GM18868 (cell line): ENCODE results near the gene CCDC175.

Experiments
- ATAC-seq: cut with Tn5 transposase; IDR thresholded peaks from one replicate; pipeline ENCODE4 v1.9.1; 2021; ENCODE audit warnings: mild to moderate bottlenecking, moderate library complexity; ENCODE audit not compliant: unreplicated experiment

Gene CCDC175

GRCh38 chr14:59576332-59577294 lies at the start of gene CCDC175:
Gene CCDC175, minus strand, starts transcription at chr14:59576812. Its CDS starts 37 bp downstream, at chr14:59576775.
- ATAC-seq: peak; percentile 99

DNA sequence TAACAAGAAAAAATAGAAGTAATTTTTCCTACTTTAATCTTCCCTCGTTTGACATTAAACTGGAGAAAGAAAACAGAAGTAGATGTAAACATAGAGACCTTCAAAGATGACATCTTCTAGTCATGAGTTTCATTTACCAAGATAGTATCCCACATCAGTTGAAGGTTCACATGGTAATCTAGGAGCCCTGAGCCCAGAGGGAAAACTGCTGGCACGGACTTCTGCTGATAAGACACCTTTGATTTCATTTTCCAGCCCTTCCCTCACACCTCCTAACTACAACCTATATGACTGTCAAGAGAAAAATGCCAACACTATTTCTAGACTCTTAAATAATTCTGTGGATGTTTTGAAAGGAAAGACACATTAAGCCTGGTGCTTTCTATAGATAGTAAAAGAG lies 46.0 kb upstream of the CCDC175 start:
- no peak for ATAC-seq

GRCh38 chr14:59619061-59619460 lies 42.4 kb upstream of the CCDC175 start:
- no peak for ATAC-seq

- ATAC-seq: no peak
Measured at GRCh38 chr14:59601056-59601455, 24.4 kb upstream of the CCDC175 start.

- ATAC-seq: no peak
Measured at GRCh38 chr14:59600211-59600945, 23.8 kb upstream of the CCDC175 start.

- ATAC-seq: no peak
Measured at GRCh38 chr14:59595071-59595470, 18.5 kb upstream of the CCDC175 start.

GRCh38 chr14:59591641-59592370 lies 15.2 kb upstream of the CCDC175 start:
- ATAC-seq: no peak

DNA sequence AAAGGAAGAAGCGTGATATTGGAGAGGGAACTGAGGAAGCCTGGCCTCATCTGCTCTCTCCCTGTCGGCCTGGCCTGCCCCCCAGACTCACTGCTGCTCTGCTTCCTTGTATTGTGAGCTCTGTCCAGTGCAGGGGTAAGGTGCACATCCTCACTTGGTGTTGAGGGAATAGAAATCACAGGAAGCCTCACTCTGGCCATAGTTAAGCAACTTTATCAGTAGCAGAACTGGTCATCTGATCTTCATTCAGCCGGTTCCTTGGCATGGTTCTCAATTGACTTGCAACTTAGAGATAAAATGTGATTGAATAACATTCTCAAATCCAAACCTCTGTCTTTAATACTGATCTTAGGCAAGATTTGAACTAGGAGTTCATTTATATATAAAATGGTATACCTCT lies 11.5 kb upstream of the CCDC175 start:
- no peak for ATAC-seq

GRCh38 chr14:59585891-59586554 lies 9.4 kb upstream of the CCDC175 start:
- ATAC-seq: peak; percentile 53

- ATAC-seq: no peak
Measured at GRCh38 chr14:59583755-59584154, 7.1 kb upstream of the CCDC175 start.

DNA sequence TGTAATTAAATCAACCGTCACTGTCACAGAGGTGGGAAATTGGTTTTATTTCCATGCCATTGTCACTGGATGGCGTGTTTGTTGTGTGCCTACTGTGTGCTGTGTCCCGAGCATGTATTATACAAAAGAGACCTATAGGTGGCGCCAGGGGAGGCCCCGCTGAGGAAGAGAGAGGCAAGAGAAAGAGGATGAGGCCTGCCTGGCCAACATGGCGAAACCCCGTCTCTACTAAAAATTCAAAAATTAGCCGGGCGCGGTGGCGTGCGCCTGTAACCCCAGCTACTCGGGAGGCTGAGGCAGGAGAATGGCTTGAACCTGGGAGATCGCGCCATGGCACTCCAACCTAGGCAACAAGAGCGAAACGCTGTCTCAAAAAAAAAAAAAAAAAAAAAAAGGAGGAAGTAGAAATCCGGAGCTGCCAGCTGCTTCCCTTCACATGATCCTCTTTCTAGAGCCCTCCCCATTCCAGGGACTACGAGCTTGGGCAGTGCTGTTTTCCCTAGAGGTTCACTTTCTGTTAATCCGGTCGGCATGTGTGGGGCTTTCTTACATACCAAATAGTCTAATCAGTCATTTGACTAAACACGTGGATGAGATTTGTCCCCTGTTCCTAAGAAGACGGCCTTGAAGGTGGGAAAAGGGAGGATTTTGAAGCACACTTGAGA lies 6.4 kb upstream of the CCDC175 start:
- no peak for ATAC-seq

GRCh38 chr14:59582161-59582560 lies 5.5 kb upstream of the CCDC175 start:
- no peak for ATAC-seq

GRCh38 chr14:59580911-59581310 lies 4.3 kb upstream of the CCDC175 start:
- no peak for ATAC-seq

DNA sequence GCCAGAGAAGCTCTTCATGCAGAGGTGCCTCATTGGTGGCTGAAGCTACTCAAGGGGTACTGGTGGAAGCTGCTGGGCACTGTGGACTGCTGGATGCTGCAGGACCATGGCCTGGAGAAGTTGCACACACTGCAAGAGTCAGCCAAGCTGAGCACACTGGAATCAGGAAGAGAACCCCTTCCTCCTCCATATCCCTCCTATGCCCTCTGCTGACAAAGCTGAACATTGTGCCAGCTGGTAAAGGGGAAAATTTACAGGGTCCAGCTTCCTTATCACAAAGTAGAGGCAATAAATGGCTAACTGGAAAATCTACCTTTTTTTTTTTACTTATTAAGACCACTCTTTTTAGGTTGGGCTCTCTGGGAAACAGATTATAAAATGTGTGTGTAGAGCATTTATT lies 6.5 kb downstream of the CCDC175 start:
- no peak for ATAC-seq

DNA sequence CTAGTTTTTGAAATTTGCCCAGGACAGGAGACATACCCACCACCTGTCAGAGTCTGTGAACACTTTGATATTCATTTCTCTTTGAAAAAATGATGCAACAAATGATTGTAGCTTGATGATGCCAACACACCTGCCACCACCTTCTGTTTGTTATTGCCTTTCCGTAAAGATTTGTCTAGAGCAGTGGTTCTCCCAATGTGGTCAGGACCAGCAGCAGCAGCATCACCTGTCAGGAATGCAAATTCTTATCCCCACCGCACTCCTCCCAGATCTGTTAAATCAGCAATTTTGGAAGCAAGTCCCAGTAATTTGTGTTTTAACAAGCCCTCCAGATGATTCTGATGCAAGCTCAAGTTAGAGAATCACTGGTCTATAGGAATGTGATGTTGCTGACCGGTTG lies 9.9 kb downstream of the CCDC175 start:
- no peak for ATAC-seq

GRCh38 chr14:59566296-59566695 lies 10.3 kb downstream of the CCDC175 start:
- no peak for ATAC-seq

DNA sequence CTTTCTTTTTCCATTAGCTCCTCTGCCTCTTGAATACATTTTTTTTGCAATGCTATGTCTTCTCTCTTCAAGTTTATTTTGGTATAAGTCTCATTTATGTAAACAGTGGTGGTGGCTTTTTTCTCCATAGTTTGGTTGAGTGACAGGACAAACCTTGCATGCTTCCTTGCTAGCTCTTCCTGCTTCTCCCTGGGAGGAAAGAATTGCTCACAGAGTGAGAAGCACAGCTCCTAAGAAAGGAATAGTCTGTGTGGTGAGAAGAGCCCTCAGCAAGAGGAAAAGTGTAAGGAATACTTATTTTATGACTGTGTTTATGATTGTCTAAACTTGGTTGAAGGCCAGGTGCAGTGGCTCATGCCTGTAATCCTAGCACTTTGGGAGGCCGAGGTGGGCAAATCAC lies 11.5 kb downstream of the CCDC175 start:
- no peak for ATAC-seq

- ATAC-seq: no peak
Measured at GRCh38 chr14:59564366-59564765, 12.2 kb downstream of the CCDC175 start.

GRCh38 chr14:59547310-59547709 lies 29.3 kb downstream of the CCDC175 start:
- ATAC-seq: no peak

DNA sequence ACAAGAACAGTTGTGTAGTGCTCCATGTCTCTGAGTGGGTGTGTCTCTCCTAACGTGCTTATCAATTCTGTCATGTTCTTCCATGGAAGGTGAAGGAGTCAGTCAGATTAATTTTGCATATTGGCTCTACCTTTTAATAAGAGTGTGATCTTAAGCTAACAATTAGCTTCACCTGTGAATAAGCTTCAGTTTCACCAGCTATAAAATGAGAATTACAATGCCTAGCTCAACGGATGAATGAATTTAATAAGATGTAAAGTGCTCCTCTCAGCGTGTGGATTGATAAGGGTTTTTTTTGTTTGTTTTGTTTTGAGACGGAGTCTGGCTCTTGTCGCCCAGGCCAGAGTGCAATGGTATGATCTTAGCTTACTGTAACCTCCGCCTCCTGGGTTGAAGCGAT lies 32.7 kb downstream of the CCDC175 start:
- no peak for ATAC-seq
